Endometrium (tissue), 2 donors: Measurements from ENCODE around the gene KDF1.
"Not testable (repeated sequence)": the region's sequence is repeated elsewhere in the genome, so short reads cannot be mapped to it uniquely, and the experiment has no call there.

Experiments
- FAIRE-seq: peaks from 2 replicates; lab custom pipeline; 2012; peaks lifted over from hg19 to GRCh38; lab: Jason Lieb, UNC
- donor health status: control.
- donor health status: control.

KDF1 gene

GRCh38 chr1:26994020-26994786 lies 33.9 kb upstream of the KDF1 start:
- no peak for FAIRE-seq

GRCh38 chr1:26993237-26994019 lies 33.2 kb upstream of the KDF1 start, which contains the start of gene TRNP1:
Gene TRNP1, plus strand, starts transcription at chr1:26993692. Its CDS starts 95 bp downstream, at chr1:26993787.
- FAIRE-seq: no peak

- FAIRE-seq: no peak
Measured at GRCh38 chr1:26991310-26992116, 31.2 kb upstream of the KDF1 start.

- not testable (repeated sequence) for FAIRE-seq
Measured at GRCh38 chr1:26989403-26990109, 29.3 kb upstream of the KDF1 start.

- no peak for FAIRE-seq
Measured at GRCh38 chr1:26986658-26987057, 26.4 kb upstream of the KDF1 start.

GRCh38 chr1:26984291-26984690 lies 24.0 kb upstream of the KDF1 start:
- no peak for FAIRE-seq

GRCh38 chr1:26983863-26984262 lies 23.6 kb upstream of the KDF1 start:
- FAIRE-seq: no peak

GRCh38 chr1:26981146-26981846 lies 21.0 kb upstream of the KDF1 start:
- no peak for FAIRE-seq

- no peak for FAIRE-seq
Measured at GRCh38 chr1:26978901-26979300, 18.6 kb upstream of the KDF1 start.

GRCh38 chr1:26976621-26977510 lies 16.6 kb upstream of the KDF1 start:
- FAIRE-seq: no peak

- FAIRE-seq: no peak
Measured at GRCh38 chr1:26972821-26973220, 12.6 kb upstream of the KDF1 start.

GRCh38 chr1:26972390-26972789 lies 12.1 kb upstream of the KDF1 start:
- no peak for FAIRE-seq

GRCh38 chr1:26971590-26971989 lies 11.3 kb upstream of the KDF1 start:
- FAIRE-seq: no peak

- no peak for FAIRE-seq
Measured at GRCh38 chr1:26970810-26971209, 10.5 kb upstream of the KDF1 start.

GRCh38 chr1:26965628-26966027 lies 5.4 kb upstream of the KDF1 start:
- no peak for FAIRE-seq

- no peak for FAIRE-seq
Measured at GRCh38 chr1:26965213-26965612, 4.9 kb upstream of the KDF1 start.

- FAIRE-seq: no peak
Measured at GRCh38 chr1:26961826-26962225, 1.6 kb upstream of the KDF1 start.

- FAIRE-seq: no peak
Measured at GRCh38 chr1:26960625-26960966, 328 bp upstream of the KDF1 start.

GRCh38 chr1:26959270-26959669 lies 998 bp downstream of the KDF1 start:
- no peak for FAIRE-seq

GRCh38 chr1:26957306-26957705 lies 3.0 kb downstream of the KDF1 start:
- FAIRE-seq: no peak
